Heart left ventricle (tissue), 13 donors: Measurements from ENCODE around the gene PLXNB1.

Experiments
- CTCF ChIP-seq, 12 donors: fragments of 200-600 bp; sonication (generic) in 4 of 12; IDR thresholded peaks; one replicate each; pipeline versions ENCODE4 v1.5.0 to v1.8.0; 2018 to 2022; ENCODE audit warnings: antibody characterized with exemption in 12 of 12, mild to moderate bottlenecking in 5 of 12
- POLR2A ChIP-seq, 2 donors: fragments of 450-650 bp; IDR thresholded peaks; one replicate each; pipeline ENCODE4 v1.6.1; 2017; ENCODE audit warnings: antibody characterized with exemption in 2 of 2, mild to moderate bottlenecking in 2 of 2, moderate library complexity in 2 of 2
- donor health status: ischemic (EF 13 %, LVEDD 7.1; RV severe dilation, severe dysfunction).
- donor health status: DM: no; HTN: yes; CAD: no.
- donor health status: DM: no; HTN: no; CAD: no.
- donor health status: ischemic (EF 25% LVEDD 6.9; RV normal size, moderate dysfunction).
- donor health status: ischemic (EF 25% LVEDD 5.7; RV mildly dilated, moderate dysfunction).
- donor health status: ischemic (EF 35%, LVEDD 5.7; RV mildly dilated, moderate dysfunction).
- donor health status: nonischemic (EF 11% LVEDD 7.7; RV severe dilation, severe dysfunction).
- donor health status: DM: yes; HTN: yes; CAD: no.
- donor health status: PGD.
- donor health status: ischemic (EF 29% LVEDD 5.4; RV normal size, mild dysfunction).
- donor health status: nonischemic (EF 23%, LVEDD 6.1; RV moderate dilation, normal function).

DNA sequence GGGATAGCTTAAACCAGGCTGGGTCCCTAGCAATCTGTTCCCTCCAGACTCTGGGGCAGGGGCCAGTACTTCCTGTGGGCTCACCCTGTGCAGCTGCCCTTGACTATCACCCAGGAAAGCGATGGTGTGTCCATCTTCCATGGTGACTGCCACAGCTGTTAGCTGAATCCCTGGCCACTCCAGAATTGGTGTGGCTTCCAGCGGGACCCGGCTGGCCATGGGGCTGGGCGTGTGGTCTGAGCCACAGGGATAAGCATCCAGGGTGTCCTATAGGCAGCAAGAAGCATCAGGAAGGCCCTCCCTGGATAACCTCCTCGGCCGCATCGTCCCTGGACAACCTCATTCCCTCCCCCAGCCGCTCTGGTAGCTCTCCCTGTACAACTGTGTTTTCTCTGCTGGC is 7.2 kb downstream of the PLXNB1 start:
- TF ChIP-seq CTCF (IDR thresholded peaks at IDR 0.05) (no peak), POLR2A (IDR thresholded peaks at IDR 0.05) (no peak)
